ENCODE measurements around the gene ADAMTSL1.

The ADAMTSL1 gene

GRCh38 chr9:18507151-18507550 is 33.2 kb downstream of the ADAMTSL1 start:
- DNase-seq (ENCODE audit: low read depth), result no peak
- no peak for TF ChIP-seq CTCF (IDR thresholded peaks at IDR 0.05; ENCODE audit: low read depth, low read length, missing control alignments)
- H3K4me3 ChIP-seq (ENCODE audit: low read depth, low read length), result no peak overlapping the region

GRCh38 chr9:18516514-18516913 is 42.6 kb downstream of the ADAMTSL1 start:
- no peak overlapping the region for H3K4me3 ChIP-seq (ENCODE audit: low read depth, low read length)
- TF ChIP-seq CTCF (IDR thresholded peaks at IDR 0.05; ENCODE audit: low read depth, low read length, missing control alignments), result no peak
- DNase-seq (ENCODE audit: low read depth), result no peak

GRCh38 chr9:18516965-18517364 is 43.0 kb downstream of the ADAMTSL1 start:
- no peak for DNase-seq (ENCODE audit: low read depth)
- TF ChIP-seq CTCF (IDR thresholded peaks at IDR 0.05; ENCODE audit: low read depth, low read length, missing control alignments), result no peak
- H3K4me3 ChIP-seq (ENCODE audit: low read depth, low read length), result no peak overlapping the region

GRCh38 chr9:18520416-18521047 is 46.6 kb downstream of the ADAMTSL1 start:
- TF ChIP-seq CTCF (IDR thresholded peaks at IDR 0.05; ENCODE audit: low read depth, low read length, missing control alignments), result no peak
- no peak for DNase-seq (ENCODE audit: low read depth)
- H3K4me3 ChIP-seq (ENCODE audit: low read depth, low read length), result no peak overlapping the region

- no peak for DNase-seq (ENCODE audit: low read depth)
- no peak for TF ChIP-seq CTCF (IDR thresholded peaks at IDR 0.05; ENCODE audit: low read depth, low read length, missing control alignments)
- no peak overlapping the region for H3K4me3 ChIP-seq (ENCODE audit: low read depth, low read length)
Observed at GRCh38 chr9:18526685-18527084, 52.7 kb downstream of the ADAMTSL1 start.

GRCh38 chr9:18531136-18532065 is 57.4 kb downstream of the ADAMTSL1 start:
- TF ChIP-seq CTCF (IDR thresholded peaks at IDR 0.05; ENCODE audit: low read depth, low read length, missing control alignments), result no peak
- DNase-seq (ENCODE audit: low read depth), result no peak
- no peak overlapping the region for H3K4me3 ChIP-seq (ENCODE audit: low read depth, low read length)

Data from GM12864 (cell line).